ENCODE results near the gene NFIX. TPM values are rescaled to one million over a fixed set of nuclear protein-coding genes. Genes with fewer than 3 reads are reported as not detected.
A peak's percentile ranks its signal among the peaks of the same experiment; 100 is the strongest.

Gene NFIX
- total RNA-seq, 4 donors from 2014 or later = 25.4 to 53.1 (median 29.3) TPM

DNA sequence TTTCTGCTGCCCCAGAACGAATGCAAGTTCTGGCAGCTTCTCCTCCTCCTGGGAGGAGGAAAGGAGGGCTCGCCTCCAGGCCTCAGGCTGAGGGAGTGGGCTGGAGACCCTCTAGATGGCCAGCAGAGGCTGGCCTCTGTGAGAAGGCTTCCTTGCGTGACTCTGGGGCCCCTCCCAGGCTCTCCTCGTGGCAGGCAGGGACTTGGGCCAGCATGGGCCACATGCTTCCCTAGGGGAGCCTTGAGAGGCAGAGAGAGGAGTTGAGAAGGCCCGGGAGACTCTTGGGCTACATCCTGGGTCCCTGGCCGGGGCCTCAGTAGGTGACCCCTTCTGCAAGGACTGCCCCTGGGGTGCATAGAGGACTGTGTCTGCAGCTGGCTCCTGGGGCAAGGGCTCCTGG lies 81.5 kb downstream of the NFIX start:
- intact Hi-C loops (cut with DNase I; ENCODE audit: low total_unique reads) (no loop called here), in situ Hi-C loops (cut with MboI; ENCODE audit: low pct_ligation_motif_present in 1 of 4, low pct_unique_long_range_greater_than_20kb in 1 of 4, low sequenced_read_pairs in 3 of 4) (loop anchor here in 1 of 4 donors (25.0 kb wide), 1 partner anchor 89 kb away; the partner anchor contains the start of gene NFIX)
- WGBS, 2 donors (ENCODE audit: low coverage in 1 of 2) = 45% methylated on average over 6 of the region's 6 CpGs; no CpG with 5 or more reads in 1 of the 2 donors
- H3K36me3 ChIP-seq = peaks cover 0 to 7% (median 0%) of the 10 kb centered on the region in 4 donors
- no peak for TF ChIP-seq POLR2A (IDR thresholded peaks at IDR 0.05)
- TF ChIP-seq EP300 (IDR thresholded peaks at IDR 0.05; ENCODE audit: low read depth) = no peak
- TF ChIP-seq, protein P1, sequence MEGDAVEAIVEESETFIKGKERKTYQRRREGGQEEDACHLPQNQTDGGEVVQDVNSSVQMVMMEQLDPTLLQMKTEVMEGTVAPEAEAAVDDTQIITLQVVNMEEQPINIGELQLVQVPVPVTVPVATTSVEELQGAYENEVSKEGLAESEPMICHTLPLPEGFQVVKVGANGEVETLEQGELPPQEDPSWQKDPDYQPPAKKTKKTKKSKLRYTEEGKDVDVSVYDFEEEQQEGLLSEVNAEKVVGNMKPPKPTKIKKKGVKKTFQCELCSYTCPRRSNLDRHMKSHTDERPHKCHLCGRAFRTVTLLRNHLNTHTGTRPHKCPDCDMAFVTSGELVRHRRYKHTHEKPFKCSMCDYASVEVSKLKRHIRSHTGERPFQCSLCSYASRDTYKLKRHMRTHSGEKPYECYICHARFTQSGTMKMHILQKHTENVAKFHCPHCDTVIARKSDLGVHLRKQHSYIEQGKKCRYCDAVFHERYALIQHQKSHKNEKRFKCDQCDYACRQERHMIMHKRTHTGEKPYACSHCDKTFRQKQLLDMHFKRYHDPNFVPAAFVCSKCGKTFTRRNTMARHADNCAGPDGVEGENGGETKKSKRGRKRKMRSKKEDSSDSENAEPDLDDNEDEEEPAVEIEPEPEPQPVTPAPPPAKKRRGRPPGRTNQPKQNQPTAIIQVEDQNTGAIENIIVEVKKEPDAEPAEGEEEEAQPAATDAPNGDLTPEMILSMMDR (IDR thresholded peaks at IDR 0.05) = no peak
- TF ChIP-seq POLR2AphosphoS5 (IDR thresholded peaks at IDR 0.05) = no peak
- peaks cover 41 to 47% (median 43%) of the 10 kb centered on the region in 4 donors for H3K4me1 ChIP-seq
- H3K9me3 ChIP-seq = no peaks in the 10 kb centered on the region
- no peak for DNase-seq
- peak overlapping the region; percentile 83 to 91 (median 88) for H3K27ac ChIP-seq
- H3K4me3 ChIP-seq = no peak overlapping the region
- no peaks in the 10 kb centered on the region for H3K27me3 ChIP-seq

DNA sequence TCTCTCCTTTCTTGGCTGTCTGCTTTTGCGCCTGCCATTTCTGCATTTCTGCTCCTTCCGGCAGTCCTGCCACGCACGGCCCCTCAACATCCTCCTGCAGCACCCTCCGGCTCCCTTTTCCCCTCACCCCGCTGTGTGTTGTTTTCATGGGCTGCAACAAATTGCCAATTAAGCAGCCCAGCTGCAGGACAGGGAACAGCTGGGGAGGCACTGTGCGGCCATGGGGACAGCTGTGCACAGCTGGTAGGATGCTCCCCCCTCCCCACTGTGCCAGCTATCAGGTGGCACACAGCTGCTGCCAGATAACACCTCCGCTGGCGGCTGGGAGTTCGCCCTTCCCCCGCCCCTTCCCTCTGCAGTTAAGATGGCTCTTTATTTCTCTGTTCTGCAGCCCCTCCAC lies 82.0 kb downstream of the NFIX start:
- H3K27ac ChIP-seq = peak overlapping the region; percentile 83 to 91 (median 88)
- 55 to 73% methylated on average over 5 to 11 of the region's 11 CpGs for WGBS, 2 donors (ENCODE audit: low coverage in 1 of 2)
- no peak overlapping the region for H3K4me3 ChIP-seq
- peaks cover 0 to 7% (median 0%) of the 10 kb centered on the region in 4 donors for H3K36me3 ChIP-seq
- intact Hi-C loops (cut with DNase I; ENCODE audit: low total_unique reads) (no loop called here), in situ Hi-C loops (cut with MboI; ENCODE audit: low pct_ligation_motif_present in 1 of 4, low pct_unique_long_range_greater_than_20kb in 1 of 4, low sequenced_read_pairs in 3 of 4) (loop anchor here in 1 of 4 donors (25.0 kb wide), 1 partner anchor 90 kb away; the partner anchor contains the start of gene NFIX)
- H3K4me1 ChIP-seq = peaks cover 41 to 47% (median 43%) of the 10 kb centered on the region in 4 donors
- no peak for DNase-seq
- TF ChIP-seq, protein P1 (IDR thresholded peaks at IDR 0.05) = no peak
- no peak for TF ChIP-seq EP300 (IDR thresholded peaks at IDR 0.05; ENCODE audit: low read depth)
- no peak for TF ChIP-seq POLR2AphosphoS5 (IDR thresholded peaks at IDR 0.05)
- TF ChIP-seq POLR2A (IDR thresholded peaks at IDR 0.05) = no peak
- no peaks in the 10 kb centered on the region for H3K27me3 ChIP-seq
- H3K9me3 ChIP-seq = no peaks in the 10 kb centered on the region

DNA sequence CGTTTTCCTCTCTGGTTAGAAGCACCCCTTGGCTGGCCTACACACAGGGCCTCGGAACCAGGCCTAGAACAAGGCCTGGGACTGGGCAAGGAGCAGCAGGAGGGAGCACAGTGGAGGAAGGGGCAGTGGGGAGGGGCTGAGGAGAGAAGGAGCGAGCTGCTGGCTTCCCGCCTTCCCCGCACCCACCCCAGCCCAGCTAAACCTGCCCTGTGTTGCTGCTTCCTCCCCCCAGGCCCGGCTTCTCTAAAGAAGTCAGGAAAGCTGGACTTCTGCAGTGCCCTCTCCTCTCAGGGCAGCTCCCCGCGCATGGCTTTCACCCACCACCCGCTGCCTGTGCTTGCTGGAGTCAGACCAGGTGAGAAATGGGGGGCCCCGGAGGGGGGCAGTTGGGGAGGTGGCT lies 83.1 kb downstream of the NFIX start:
- Histone ChIP-seq H3K36me3 (peaks cover 0 to 7% (median 0%) of the 10 kb centered on the region in 4 donors), H3K27ac (peak overlapping the region; percentile 83 to 91 (median 88)), H3K4me1 (peaks cover 41 to 47% (median 43%) of the 10 kb centered on the region in 4 donors), H3K9me3 (no peaks in the 10 kb centered on the region), H3K27me3 (no peaks in the 10 kb centered on the region), H3K4me3 (no peak overlapping the region)
- WGBS, 2 donors (ENCODE audit: low coverage in 1 of 2) = 74% methylated on average over 10 of the region's 10 CpGs; no CpG with 5 or more reads in 1 of the 2 donors
- no peak for DNase-seq
- in situ Hi-C loops (cut with MboI; ENCODE audit: low pct_ligation_motif_present in 1 of 4, low pct_unique_long_range_greater_than_20kb in 1 of 4, low sequenced_read_pairs in 3 of 4) = loop anchor here in 1 of 4 donors (25.0 kb wide), 1 partner anchor 91 kb away; the partner anchor contains the start of gene NFIX
- intact Hi-C loops (cut with DNase I; ENCODE audit: low total_unique reads) = no loop called here
- no peak for TF ChIP-seq POLR2AphosphoS5 (IDR thresholded peaks at IDR 0.05)
- TF ChIP-seq POLR2A (IDR thresholded peaks at IDR 0.05) = no peak
- no peak for TF ChIP-seq EP300 (IDR thresholded peaks at IDR 0.05; ENCODE audit: low read depth)
- TF ChIP-seq, protein P1 (IDR thresholded peaks at IDR 0.05) = no peak

DNA sequence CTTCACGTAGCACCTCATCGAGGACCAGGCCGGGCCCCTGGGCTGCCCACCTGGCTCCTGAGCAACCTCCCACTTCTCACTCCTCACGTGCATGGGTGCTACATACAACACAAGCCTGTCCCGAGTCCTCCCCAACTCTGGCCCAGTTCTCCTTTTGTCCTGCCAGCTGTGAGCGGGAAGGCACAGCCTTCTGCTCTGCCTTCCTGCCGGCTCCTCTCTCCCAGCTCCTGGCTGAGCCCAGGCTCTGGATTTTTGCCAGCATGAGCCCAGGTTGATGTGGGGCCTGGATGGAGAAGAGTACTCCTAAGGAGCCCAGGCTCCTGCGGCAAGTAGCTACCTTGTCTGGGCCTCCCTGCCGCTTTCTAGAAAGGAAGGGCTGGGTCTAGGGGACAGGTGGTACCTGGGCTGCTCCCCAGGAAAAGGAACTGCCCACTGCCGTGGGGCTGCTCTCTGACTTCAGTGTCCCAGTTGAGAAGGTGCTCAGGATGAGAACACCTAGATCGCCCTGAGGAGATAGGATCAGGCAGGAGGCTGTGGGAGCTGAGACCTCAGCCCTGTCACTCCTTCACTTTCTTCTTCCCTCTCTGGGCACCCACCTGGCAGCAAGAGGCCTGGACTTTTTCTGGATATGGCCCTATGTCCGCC lies 83.7 kb downstream of the NFIX start:
- peak overlapping the region; percentile 83 to 91 (median 88) for H3K27ac ChIP-seq
- no peak for TF ChIP-seq EP300 (IDR thresholded peaks at IDR 0.05; ENCODE audit: low read depth)
- TF ChIP-seq POLR2A (IDR thresholded peaks at IDR 0.05) = no peak
- peak in 1 of 3 donors; percentile 43 for TF ChIP-seq POLR2AphosphoS5 (IDR thresholded peaks at IDR 0.05)
- peaks cover 0 to 1% (median 0%) of the 10 kb centered on the region in 4 donors for H3K36me3 ChIP-seq
- H3K4me3 ChIP-seq = no peak overlapping the region
- intact Hi-C loops (cut with DNase I; ENCODE audit: low total_unique reads) = no loop called here
- peaks cover 41 to 47% (median 43%) of the 10 kb centered on the region in 4 donors for H3K4me1 ChIP-seq
- peak; percentile 64 for DNase-seq
- 45% methylated on average over 12 of the region's 12 CpGs; no CpG with 5 or more reads in 1 of the 2 donors for WGBS, 2 donors (ENCODE audit: low coverage in 1 of 2)
- in situ Hi-C loops (cut with MboI; ENCODE audit: low pct_ligation_motif_present in 1 of 4, low pct_unique_long_range_greater_than_20kb in 1 of 4, low sequenced_read_pairs in 3 of 4) = loop anchor here in 1 of 4 donors (25.0 kb wide), 1 partner anchor 92 kb away; the partner anchor contains the start of gene NFIX
- H3K27me3 ChIP-seq = no peaks in the 10 kb centered on the region
- H3K9me3 ChIP-seq = no peaks in the 10 kb centered on the region
